ENCODE measurements around the gene CDH13.

CDH13 gene

DNA sequence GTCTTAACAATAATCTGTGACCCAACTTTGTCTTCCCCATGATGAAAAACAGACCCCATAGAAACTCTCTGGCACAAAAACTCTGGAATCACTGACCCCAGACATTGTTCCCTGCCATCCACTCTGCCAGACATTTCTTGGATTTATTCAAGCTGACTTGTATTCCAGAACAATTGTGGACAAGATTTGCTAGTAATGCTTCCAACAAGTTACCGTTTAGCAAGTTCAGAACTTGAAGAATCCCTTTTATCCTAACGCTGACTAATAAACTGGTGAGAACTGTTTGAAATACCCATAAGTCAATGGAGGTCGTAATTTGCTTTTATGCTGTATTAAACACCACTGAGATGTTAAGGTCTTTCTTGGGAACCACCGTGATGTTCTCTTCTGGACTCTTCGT is 1191.5 kb downstream of the CDH13 start:
- no peaks in the 10 kb centered on the region for H3K9me3 Mint-ChIP-seq
- H3K27ac Mint-ChIP-seq = no peak overlapping the region
- H3K4me3 Mint-ChIP-seq = no peak overlapping the region
- peaks cover 23% of the 10 kb centered on the region for H3K4me1 Mint-ChIP-seq
- H3K36me3 Mint-ChIP-seq (ENCODE audit: low read depth) = peaks cover 2% of the 10 kb centered on the region
- TF ChIP-seq, protein P1, sequence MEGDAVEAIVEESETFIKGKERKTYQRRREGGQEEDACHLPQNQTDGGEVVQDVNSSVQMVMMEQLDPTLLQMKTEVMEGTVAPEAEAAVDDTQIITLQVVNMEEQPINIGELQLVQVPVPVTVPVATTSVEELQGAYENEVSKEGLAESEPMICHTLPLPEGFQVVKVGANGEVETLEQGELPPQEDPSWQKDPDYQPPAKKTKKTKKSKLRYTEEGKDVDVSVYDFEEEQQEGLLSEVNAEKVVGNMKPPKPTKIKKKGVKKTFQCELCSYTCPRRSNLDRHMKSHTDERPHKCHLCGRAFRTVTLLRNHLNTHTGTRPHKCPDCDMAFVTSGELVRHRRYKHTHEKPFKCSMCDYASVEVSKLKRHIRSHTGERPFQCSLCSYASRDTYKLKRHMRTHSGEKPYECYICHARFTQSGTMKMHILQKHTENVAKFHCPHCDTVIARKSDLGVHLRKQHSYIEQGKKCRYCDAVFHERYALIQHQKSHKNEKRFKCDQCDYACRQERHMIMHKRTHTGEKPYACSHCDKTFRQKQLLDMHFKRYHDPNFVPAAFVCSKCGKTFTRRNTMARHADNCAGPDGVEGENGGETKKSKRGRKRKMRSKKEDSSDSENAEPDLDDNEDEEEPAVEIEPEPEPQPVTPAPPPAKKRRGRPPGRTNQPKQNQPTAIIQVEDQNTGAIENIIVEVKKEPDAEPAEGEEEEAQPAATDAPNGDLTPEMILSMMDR (IDR thresholded peaks at IDR 0.05) = no peak
- no peak for DNase-seq
- peaks cover 6% of the 10 kb centered on the region for H3K27me3 Mint-ChIP-seq (ENCODE audit: low read depth, poor library complexity)

DNA sequence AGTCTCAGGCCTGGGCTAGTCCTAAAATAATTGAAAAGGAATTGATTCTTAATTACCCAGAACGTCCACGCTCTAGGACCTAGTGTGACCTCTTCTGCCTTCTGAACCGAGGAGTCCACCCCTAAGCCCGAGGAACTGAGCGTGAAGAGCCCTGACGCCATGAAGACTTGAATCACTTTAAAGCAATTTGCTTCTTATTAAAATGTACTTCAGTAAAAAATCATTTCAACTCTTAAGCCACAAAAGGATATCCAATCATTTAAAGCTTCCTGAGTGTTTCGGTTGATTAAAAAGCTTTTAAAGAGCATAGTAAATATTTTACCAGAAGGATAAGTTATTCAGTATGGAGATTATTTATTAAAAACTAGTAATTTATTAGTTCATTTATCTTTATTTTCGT is 1192.6 kb downstream of the CDH13 start:
- Mint-ChIP-seq H3K9me3 (no peaks in the 10 kb centered on the region), H3K36me3 (ENCODE audit: low read depth) (no peaks in the 10 kb centered on the region), H3K27me3 (ENCODE audit: low read depth, poor library complexity) (peaks cover 4% of the 10 kb centered on the region), H3K27ac (no peak overlapping the region), H3K4me3 (no peak overlapping the region), H3K4me1 (peaks cover 13% of the 10 kb centered on the region)
- DNase-seq = no peak
- TF ChIP-seq, protein P1 (IDR thresholded peaks at IDR 0.05) = no peak

DNA sequence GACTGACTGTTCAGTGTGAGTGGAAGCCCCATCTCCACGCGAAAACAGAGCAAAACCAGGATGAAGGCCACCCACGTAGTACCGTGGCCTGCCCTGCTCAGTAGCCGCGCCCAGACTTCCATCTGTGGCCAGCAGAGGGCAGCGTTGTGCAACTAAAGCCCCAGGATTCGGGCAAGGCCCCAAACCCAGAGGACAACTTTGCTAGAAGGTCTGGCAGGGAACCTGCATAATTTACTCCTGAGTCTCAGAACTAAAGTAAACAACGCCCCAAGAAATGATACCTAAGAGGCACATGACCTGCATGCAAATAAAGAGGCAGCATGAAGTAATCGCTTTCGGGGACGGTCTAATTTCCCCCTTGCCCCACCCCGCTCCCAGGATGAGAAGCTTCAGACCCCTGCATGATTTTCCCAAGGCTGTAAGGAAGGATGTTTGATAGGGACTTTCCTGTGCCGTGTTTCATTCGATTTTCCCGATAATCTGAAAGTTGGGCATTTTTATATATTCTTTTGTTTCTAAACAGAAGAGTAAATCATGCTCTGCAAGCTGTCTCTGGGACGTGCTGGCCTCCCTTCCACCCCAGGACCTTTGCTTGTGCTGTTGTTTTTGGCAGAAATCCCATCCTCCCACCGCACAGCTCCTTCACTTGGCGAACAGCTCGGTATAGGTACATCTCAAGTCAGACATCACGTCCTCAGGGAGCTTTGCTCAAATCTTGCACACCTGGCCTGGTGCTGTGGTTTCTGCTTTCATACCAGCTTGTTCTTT is 1199.6 kb downstream of the CDH13 start:
- Mint-ChIP-seq H3K4me1 (peaks cover 6% of the 10 kb centered on the region), H3K36me3 (ENCODE audit: low read depth) (no peaks in the 10 kb centered on the region), H3K4me3 (no peak overlapping the region), H3K9me3 (no peaks in the 10 kb centered on the region), H3K27me3 (ENCODE audit: low read depth, poor library complexity) (peaks cover 4% of the 10 kb centered on the region), H3K27ac (no peak overlapping the region)
- peak; percentile 93 for DNase-seq
- TF ChIP-seq, protein P1 (IDR thresholded peaks at IDR 0.05) = peak; percentile 94

DNA sequence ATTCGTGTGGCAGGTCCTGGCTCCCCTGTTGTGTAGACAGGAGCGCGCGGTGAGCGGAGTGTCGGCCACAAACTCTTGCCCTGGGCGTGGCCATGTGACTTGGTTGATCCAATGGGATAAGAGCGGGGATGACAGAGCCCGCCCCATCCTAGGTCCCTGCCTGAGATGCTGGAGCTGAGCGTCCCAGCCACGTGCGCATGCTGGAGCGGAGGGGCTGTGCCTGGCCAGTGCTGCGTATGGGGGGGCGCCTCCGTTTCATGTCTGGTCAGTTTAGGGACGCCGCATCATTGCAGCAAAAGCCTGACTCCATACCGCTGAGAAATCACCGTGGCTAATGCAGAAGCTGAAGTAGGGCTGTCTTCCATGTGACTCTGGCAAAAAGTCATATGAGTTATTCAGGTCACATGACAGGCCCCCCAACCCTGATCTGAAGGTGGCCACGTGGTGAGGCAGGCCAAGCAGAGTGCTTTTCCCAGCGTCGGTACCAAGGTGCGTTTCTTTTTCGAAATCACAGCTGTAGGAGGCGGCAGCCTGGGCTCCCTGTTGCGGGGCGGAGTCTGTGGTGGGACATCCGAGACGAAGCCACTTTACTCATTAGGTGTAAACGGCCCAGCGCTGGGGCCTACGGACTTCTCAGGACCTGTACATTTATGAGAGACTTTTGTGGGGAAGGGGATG is 1203.5 kb downstream of the CDH13 start:
- H3K36me3 Mint-ChIP-seq (ENCODE audit: low read depth) = peaks cover 4% of the 10 kb centered on the region
- no peak overlapping the region for H3K27ac Mint-ChIP-seq
- H3K4me1 Mint-ChIP-seq = peaks cover 15% of the 10 kb centered on the region
- TF ChIP-seq, protein P1 (IDR thresholded peaks at IDR 0.05) = no peak
- peaks cover 10% of the 10 kb centered on the region for H3K9me3 Mint-ChIP-seq
- H3K27me3 Mint-ChIP-seq (ENCODE audit: low read depth, poor library complexity) = no peaks in the 10 kb centered on the region
- DNase-seq = no peak
- H3K4me3 Mint-ChIP-seq = no peak overlapping the region

DNA sequence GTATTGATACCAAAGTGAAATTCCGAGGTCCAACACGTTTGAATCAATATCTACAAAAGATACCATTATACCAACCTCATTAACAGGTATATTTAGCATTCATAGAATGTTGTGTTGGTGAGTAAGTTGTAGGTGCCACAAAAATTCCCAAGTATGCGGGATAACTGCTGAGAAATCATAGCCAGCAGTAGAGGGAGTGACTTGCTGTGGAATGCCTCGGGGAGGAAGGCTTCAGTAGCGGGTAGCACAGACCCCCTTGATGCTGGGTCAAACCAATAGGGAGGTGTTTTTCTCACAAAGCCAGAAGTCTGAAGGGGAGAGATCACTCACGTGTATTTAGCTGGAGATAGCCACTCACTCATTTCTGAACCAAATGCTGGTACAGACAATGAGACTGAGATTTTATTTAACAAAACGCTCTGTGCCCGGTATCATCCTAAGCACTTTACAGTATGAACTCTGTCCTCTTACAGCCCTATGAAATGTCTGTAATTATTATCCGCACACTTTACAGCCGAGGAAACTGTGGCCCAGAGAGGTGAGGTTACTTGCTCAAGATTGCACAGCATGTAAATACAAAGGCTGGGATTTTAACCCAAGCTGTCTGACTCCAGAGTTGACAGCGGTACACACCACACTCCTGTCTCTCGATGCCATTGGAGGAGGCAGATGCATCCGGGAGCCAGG is 1204.1 kb downstream of the CDH13 start:
- Mint-ChIP-seq H3K36me3 (ENCODE audit: low read depth) (peaks cover 4% of the 10 kb centered on the region), H3K4me1 (peaks cover 17% of the 10 kb centered on the region), H3K27ac (no peak overlapping the region), H3K27me3 (ENCODE audit: low read depth, poor library complexity) (no peaks in the 10 kb centered on the region), H3K9me3 (peaks cover 10% of the 10 kb centered on the region), H3K4me3 (no peak overlapping the region)
- TF ChIP-seq, protein P1 (IDR thresholded peaks at IDR 0.05) = no peak
- DNase-seq = no peak

Measured in nephron progenitor cell (in vitro differentiated cells).